ENCODE measurements around the gene ROBO2.

DNA sequence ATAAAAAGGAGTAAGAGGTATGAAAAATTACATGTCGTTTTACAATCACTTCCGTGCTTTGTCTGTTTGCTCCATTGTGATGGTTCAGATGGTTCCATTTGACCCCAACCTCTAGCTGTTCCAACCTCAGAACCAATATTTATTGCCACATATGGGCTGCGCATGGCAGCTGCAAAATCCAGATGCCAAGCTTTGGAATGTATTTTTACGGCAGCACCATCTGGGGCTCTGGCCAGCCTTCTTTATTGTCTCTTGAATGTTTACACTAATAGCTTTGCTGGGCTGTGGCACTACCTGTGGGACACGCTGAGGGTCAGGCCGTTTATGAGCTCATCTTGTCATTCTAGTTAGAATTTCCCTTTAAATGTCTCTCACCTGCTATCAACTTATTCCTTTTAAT is 219.8 kb downstream of the ROBO2 start:
- TF ChIP-seq, protein P1, sequence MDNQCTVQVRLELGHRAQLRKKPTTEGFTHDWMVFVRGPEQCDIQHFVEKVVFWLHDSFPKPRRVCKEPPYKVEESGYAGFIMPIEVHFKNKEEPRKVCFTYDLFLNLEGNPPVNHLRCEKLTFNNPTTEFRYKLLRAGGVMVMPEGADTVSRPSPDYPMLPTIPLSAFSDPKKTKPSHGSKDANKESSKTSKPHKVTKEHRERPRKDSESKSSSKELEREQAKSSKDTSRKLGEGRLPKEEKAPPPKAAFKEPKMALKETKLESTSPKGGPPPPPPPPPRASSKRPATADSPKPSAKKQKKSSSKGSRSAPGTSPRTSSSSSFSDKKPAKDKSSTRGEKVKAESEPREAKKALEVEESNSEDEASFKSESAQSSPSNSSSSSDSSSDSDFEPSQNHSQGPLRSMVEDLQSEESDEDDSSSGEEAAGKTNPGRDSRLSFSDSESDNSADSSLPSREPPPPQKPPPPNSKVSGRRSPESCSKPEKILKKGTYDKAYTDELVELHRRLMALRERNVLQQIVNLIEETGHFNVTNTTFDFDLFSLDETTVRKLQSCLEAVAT (IDR thresholded peaks at IDR 0.05), result no peak
- TF ChIP-seq, protein P2, sequence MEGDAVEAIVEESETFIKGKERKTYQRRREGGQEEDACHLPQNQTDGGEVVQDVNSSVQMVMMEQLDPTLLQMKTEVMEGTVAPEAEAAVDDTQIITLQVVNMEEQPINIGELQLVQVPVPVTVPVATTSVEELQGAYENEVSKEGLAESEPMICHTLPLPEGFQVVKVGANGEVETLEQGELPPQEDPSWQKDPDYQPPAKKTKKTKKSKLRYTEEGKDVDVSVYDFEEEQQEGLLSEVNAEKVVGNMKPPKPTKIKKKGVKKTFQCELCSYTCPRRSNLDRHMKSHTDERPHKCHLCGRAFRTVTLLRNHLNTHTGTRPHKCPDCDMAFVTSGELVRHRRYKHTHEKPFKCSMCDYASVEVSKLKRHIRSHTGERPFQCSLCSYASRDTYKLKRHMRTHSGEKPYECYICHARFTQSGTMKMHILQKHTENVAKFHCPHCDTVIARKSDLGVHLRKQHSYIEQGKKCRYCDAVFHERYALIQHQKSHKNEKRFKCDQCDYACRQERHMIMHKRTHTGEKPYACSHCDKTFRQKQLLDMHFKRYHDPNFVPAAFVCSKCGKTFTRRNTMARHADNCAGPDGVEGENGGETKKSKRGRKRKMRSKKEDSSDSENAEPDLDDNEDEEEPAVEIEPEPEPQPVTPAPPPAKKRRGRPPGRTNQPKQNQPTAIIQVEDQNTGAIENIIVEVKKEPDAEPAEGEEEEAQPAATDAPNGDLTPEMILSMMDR (IDR thresholded peaks at IDR 0.05 in 2 of 3, conservative IDR thresholded peaks at IDR 0.05 in 1 of 3; ENCODE audit: control insufficient read depth in 2 of 3, extremely low read depth in 1 of 3, insufficient read depth in 1 of 3, low read depth in 3 of 3, low read length in 3 of 3), result no peak
- TF ChIP-seq NRF1 (conservative IDR thresholded peaks at IDR 0.05; ENCODE audit: low read depth, low read length), result no peak

Data from GM12878 (cell line).